Measurements from ENCODE around the gene XK. TPM values are rescaled to one million over a fixed set of nuclear protein-coding genes. Genes with fewer than 3 reads are reported as not detected.
"Not testable (repeated sequence)": the region's sequence is repeated elsewhere in the genome, so short reads cannot be mapped to it uniquely, and the experiment has no call there.

XK gene
- total RNA-seq, 2 experiments from 2014 or later, result 0.07 TPM; not detected in 1

- Mint-ChIP-seq H3K4me1 (ENCODE audit: low read depth) (peaks cover 8% of the 10 kb centered on the region), H3K4me3 (no peak overlapping the region), H3K27me3 (no peaks in the 10 kb centered on the region), H3K9me3 (peaks cover 1% of the 10 kb centered on the region), H3K27ac (no peak overlapping the region), H3K36me3 (ENCODE audit: low read depth) (no peaks in the 10 kb centered on the region)
- no peak for TF ChIP-seq CTCF (IDR thresholded peaks at IDR 0.05)
- ATAC-seq (no peak), DNase-seq (no peak)
- CTCF ChIA-PET, result interaction anchor here (0.9 to 1.8 kb wide), 3 partner anchors 12 to 61 kb away, joined by 3 to 6 read pairs (median 4); no protein-coding TSS in a partner anchor
- intact Hi-C loops (cut with micrococcal nuclease), result no loop called here
- POLR2A ChIA-PET, result no interaction called here
Observed at GRCh38 chrX:37763400-37763799, 77.8 kb downstream of the XK start.

- H3K4me3 Mint-ChIP-seq, result no peak overlapping the region
- no peak for DNase-seq
- no peaks in the 10 kb centered on the region for H3K27me3 Mint-ChIP-seq
- ChIA-PET CTCF (interaction anchor here (1.3 kb wide), 1 partner anchor 59 kb away, joined by 3 read pairs; no protein-coding TSS in a partner anchor), POLR2A (no interaction called here)
- H3K36me3 Mint-ChIP-seq (ENCODE audit: low read depth), result no peaks in the 10 kb centered on the region
- no peak for ATAC-seq
- TF ChIP-seq CTCF (IDR thresholded peaks at IDR 0.05), result no peak
- intact Hi-C loops (cut with micrococcal nuclease), result no loop called here
- no peak overlapping the region for H3K27ac Mint-ChIP-seq
- H3K9me3 Mint-ChIP-seq, result peaks cover 1% of the 10 kb centered on the region
- H3K4me1 Mint-ChIP-seq (ENCODE audit: low read depth), result peaks cover 8% of the 10 kb centered on the region
Observed at GRCh38 chrX:37765507-37765906, 79.9 kb downstream of the XK start.

GRCh38 chrX:37767430-37767829 is 81.8 kb downstream of the XK start:
- no peak for TF ChIP-seq CTCF (IDR thresholded peaks at IDR 0.05)
- Mint-ChIP-seq H3K27ac (no peak overlapping the region), H3K27me3 (no peaks in the 10 kb centered on the region), H3K4me3 (no peak overlapping the region), H3K4me1 (ENCODE audit: low read depth) (peaks cover 8% of the 10 kb centered on the region), H3K36me3 (ENCODE audit: low read depth) (no peaks in the 10 kb centered on the region), H3K9me3 (peaks cover 1% of the 10 kb centered on the region)
- ChIA-PET POLR2A (no interaction called here), CTCF (no interaction called here)
- no peak for ATAC-seq
- intact Hi-C loops (cut with micrococcal nuclease), result no loop called here
- DNase-seq, result no peak

- H3K36me3 Mint-ChIP-seq (ENCODE audit: low read depth); CTCF ChIA-PET; H3K27ac Mint-ChIP-seq; H3K9me3 Mint-ChIP-seq; H3K27me3 Mint-ChIP-seq; POLR2A ChIA-PET; H3K4me3 Mint-ChIP-seq; intact Hi-C loops (cut with micrococcal nuclease); H3K4me1 Mint-ChIP-seq (ENCODE audit: low read depth); DNase-seq; ATAC-seq: not testable (repeated sequence)
Observed at GRCh38 chrX:37768866-37769265, 83.3 kb downstream of the XK start.

GRCh38 chrX:37776283-37776986 is 90.8 kb downstream of the XK start:
- H3K27ac Mint-ChIP-seq, result peak overlapping the region; percentile 66
- POLR2A ChIA-PET, result no interaction called here
- DNase-seq, result peak; percentile 24

More at GRCh38 chrX:37776283-37776986, 90.8 kb downstream of the XK start:
- no peak overlapping the region for H3K4me3 Mint-ChIP-seq
- no peaks in the 10 kb centered on the region for H3K27me3 Mint-ChIP-seq
- no peak for TF ChIP-seq CTCF (IDR thresholded peaks at IDR 0.05)
- H3K9me3 Mint-ChIP-seq, result no peaks in the 10 kb centered on the region
- peak; percentile 83 for ATAC-seq
- intact Hi-C loops (cut with micrococcal nuclease), result no loop called here
- CTCF ChIA-PET, result interaction anchor here (1.0 to 1.7 kb wide), 3 partner anchors 30 to 48 kb away, joined by 3 to 6 read pairs (median 6); no protein-coding TSS in a partner anchor
- no peaks in the 10 kb centered on the region for H3K36me3 Mint-ChIP-seq (ENCODE audit: low read depth)
- H3K4me1 Mint-ChIP-seq (ENCODE audit: low read depth), result peaks cover 23% of the 10 kb centered on the region
